NCI-H524 (cell line): ENCODE measurements around the gene SCFD2.
"Not testable (repeated sequence)": the region's sequence is repeated elsewhere in the genome, so short reads cannot be mapped to it uniquely, and the experiment has no call there.

Experiments used
- DNase-seq, 2 experiments: peaks; one replicate each; lab custom pipeline; 2025; lab: John Stamatoyannopoulos, UW

Gene SCFD2

GRCh38 chr4:53139256-53139655, 226.6 kb downstream of the SCFD2 start:
- DNase-seq = not testable (repeated sequence)

DNA sequence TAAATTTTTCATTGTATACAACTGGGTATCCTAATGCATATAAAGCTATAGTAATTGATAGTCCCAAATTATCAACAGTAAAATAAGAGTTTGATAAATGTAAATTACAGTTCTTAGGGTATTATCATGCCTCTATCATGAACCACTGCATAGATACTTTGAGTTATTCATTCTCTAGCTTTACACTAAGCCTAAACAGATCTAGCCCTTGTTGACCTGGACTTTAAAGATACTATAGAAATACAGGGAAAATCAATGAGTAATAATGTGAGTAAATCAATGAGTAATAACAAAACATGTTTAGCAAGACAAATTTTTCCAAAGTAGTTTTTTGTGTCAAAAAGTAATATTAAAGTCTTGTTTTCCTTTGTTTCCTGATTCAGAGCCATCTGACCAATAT, 228.4 kb downstream of the SCFD2 start:
- no peak for DNase-seq

DNA sequence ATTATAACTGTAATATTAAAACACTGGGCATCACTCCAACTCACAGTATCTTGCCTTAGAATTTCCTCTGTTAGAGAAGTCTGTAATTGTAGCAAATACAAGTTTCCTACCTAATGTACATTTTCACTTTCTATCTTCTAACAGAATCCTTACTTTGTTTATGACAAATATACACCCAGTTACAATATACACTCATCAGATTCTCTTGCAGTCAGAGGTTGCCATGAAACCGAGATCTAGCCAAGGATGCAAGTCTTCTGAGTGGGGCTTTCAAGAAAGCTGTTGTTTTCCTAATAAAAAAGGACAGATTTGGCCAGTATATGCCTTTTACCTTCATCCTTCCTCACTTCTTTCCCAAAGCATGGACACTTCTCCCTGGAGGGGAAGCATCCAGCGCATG, 228.9 kb downstream of the SCFD2 start:
- DNase-seq = no peak

- peak in 1 of 2 experiments; percentile 5 for DNase-seq
Measured at GRCh38 chr4:53132132-53132891, 233.5 kb downstream of the SCFD2 start.

DNA sequence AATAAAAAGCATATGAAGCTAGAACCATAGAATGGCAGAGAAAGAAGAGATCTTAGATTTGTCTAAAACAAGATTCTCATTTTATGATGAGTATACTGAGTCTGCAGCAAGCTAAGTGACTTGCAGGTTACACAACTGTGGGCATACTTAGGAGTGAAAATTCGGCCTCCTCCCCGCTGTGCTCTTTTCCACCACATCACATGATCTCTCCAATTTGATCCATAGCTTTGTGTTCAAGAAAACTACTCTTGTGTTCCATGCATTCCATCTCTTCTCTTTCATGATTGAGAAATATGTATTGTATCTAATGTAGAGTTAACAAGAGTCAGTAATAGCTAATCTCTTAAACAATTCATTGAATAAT, 234.3 kb downstream of the SCFD2 start:
- no peak for DNase-seq

GRCh38 chr4:53130896-53131561, 234.8 kb downstream of the SCFD2 start:
- DNase-seq = no peak

DNA sequence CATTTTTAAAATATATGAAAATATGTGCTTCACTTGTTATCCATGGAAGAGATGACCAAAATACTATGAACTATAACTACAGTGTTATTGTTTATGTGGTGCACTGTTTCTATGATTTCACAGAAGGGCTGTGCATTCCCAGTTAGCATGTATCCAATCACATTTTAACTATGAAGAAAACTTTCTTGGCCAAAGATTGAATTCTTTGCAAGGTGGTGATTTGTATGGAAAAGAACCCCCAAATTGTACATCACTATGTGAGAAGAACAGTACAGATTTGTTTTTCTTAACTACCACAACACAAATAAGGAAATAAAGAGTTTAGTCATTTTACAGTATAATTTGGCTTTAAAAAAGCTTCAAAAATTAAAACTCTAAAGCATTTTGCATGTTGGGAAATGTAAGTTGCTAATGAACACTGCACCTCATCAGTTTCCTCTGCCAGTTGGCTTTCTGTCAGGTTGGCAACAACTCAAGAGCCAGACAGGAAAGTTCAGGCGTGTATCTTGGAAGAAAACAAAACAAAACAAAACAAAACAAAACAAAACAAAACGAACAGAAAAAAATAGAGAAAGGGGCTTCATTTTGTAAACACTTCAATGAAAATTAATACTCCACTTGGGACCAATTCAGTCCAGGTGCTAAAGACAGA, 237.0 kb downstream of the SCFD2 start:
- no peak for DNase-seq

DNA sequence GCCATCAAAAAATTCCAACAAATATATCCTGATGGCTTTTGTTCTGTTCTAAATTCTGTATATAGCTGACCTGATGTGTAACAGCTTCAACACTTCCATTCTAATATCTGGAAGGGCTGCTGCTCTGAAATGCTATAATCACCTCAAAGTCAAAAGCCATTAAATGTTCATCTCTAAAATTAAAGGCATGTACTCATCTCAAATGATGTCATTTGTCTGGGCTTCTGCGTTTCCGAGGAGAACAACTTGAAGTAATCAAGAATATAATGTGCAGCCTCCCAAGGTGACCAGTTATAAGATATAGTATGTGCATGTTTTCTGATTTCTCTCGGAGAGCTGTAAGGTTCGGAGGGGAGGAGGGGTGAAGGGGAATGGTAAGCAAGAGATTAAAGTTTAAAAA, 237.6 kb downstream of the SCFD2 start:
- no peak for DNase-seq

DNA sequence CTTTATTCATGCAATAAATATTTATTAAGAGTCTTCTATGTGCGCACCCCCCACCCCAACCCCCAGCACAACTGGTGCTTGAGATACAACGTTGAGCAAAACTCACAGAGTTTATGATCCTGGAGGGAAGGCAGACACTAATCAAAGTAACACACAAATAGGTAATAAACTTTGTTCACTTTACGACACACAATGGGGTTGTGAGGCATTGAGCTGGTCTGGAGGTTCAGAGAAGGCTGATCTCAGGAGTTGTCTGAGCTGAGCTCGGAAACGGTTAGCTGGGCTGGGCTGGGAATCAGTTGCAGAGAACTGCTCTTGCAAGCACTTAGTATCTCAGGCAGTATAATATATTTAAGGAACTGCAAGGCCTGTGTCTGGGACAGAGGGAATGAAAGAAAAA, 238.5 kb downstream of the SCFD2 start:
- no peak for DNase-seq

DNA sequence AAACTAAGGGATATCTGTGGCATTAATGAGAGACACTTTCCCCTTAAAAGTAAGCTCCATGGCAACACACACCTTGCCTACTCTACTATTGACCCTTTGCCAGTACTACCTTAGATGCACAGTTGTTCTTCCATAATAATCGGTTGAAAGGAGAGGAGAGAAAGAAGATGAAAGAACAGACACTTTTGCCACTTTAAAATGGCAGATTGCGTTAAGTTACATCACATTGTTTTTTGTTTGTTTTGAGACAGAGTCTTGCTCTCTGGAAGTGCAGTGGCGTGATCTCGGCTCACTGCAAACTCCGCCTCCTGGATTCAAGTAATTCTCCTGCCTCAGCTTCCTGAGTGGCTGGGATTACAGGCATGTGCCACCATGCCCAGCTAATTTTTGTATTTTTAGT, 239.8 kb downstream of the SCFD2 start:
- DNase-seq = no peak

DNA sequence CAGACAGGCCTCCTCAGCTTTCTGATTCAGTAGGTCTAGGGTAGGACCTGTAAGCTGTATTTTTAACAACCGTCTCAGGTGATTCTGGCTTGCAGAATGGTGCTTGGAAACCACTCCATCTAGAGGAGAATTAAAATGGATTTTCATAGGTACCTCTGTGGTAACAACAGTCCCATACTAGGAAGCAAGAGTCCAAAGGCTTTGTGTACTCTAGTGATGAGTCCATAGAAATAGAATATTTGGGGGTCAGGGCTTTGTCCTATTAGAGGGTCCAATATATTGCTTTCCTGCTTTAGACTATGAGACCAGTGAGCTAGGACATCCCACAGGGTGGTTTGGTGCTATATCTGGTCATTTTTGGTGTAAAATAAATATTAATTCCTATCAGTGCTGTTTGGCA, 242.0 kb downstream of the SCFD2 start:
- no peak for DNase-seq

DNA sequence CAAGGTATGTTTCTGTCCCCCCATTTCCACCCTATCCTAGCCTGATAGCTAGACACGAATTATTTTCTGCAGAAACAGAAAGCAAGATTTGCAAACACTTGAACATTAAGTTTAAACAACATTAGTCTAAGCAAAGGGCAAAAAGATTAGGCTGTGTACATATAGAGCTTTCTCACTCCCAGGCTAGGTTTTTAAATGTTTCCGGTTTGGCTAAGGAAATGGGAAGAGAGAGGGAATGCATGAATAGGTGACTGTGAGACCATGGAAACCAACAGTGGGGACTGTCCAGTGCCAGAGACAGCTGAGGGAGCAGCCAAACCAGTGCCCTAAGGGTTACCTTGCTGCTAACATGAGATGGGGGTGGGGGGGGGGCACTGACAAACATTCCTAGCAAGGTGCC, 242.7 kb downstream of the SCFD2 start:
- no peak for DNase-seq

GRCh38 chr4:53122280-53123116, 243.4 kb downstream of the SCFD2 start:
- DNase-seq = no peak

DNA sequence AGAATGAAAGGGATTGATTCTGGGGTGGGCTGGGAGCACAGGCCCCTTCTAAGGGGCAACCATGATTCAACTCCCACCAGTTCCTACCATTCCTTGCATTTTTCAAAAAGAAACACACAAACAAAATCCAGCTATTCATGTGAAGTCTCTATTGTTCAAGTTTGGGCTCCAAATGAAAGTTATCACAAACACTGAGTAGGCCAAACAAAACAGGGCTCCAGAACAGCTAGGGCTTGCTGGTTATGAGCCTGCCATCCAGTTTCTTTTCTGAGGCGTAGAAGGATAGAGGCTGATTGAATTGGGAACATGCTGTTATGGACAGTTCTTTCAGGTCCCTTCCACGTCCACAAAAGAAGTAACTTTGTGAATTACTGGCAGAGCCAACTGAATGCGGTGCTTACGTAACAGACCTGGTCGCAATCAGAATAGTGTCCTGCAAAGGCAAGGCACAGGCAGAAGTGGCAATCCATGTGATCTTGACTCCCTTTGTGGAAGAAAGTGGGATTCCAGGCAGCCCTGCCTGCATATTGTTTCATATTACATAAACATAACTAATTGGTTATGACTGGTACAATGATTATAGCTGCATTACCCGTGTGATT, 244.5 kb downstream of the SCFD2 start:
- no peak for DNase-seq

DNA sequence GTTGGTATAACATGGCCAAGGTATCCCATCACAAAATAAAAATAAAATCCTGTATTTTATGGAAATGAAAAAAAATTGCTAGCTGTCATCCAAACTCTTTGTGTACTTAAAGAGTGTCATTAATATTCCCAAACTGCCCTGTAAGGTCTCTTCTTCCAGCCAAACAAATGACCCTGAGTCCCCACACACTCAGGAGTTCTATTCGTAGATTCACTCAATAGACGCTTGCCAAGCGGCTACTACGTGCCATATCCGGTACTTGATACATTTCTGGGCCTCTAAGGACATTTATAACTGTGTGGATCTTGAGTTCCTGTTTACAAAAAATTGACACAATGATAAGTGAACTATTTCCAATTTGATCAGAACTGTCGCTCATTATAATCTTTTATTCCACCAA, 245.1 kb downstream of the SCFD2 start:
- no peak for DNase-seq

DNA sequence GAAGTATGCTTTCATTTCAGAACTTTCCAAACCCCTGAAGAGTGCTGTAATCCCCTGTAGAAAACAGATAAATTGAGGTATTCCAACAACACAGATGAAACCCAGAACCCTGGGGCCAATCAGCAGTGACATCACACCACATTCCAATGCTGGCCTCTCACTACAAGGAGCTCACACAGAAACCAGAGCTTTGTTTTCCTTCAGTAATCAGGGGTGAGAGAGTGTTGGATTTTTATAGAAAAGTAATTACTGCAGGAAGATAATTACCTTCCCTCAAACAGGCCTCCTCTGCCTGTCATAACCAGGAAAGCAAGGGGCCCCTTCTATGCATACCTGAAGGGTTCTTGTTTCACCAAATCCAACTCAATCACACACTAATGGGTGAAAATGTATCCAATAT, 246.2 kb downstream of the SCFD2 start:
- no peak for DNase-seq

DNA sequence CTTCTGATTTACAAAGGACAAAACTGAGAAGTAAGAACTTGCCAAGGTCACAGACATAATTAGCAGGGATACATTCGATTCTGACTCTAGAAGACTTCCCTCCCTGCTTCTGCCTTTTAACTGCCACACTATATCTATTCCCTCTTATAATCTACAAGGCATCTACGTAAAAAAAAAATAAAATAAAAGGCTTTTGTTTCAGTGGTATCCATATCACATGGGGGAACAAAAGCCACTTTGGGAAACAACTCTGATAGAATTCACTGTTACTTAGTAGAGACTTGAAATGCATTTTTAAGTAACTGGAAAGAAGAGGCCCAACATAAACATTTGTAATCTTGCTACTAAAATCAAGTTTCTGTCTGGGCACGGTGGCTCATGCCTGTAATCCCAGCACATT, 247.2 kb downstream of the SCFD2 start:
- no peak for DNase-seq

- no peak for DNase-seq
Measured at GRCh38 chr4:53116954-53117353, 248.9 kb downstream of the SCFD2 start.

GRCh38 chr4:53113431-53114225, 252.2 kb downstream of the SCFD2 start:
- no peak for DNase-seq

GRCh38 chr4:53105313-53105712, 260.5 kb downstream of the SCFD2 start:
- no peak for DNase-seq

DNA sequence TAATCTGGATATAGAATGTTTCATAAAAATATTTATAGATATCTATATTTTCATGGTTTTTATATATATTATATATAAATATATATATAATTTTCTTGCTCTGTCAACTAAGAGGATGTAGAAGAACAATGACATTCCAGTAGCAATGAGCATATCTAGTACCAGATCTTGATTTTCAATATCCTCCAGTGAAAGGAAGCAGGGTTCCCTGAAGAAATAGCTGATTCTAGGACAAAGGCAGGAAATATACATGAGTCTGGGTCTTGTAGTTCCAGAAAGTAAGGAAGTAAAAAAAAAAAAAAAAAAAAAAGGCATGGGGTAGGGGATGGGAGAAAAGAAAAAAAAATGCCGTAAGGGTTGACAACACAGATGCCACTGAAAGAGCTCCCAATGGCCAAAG, 262.4 kb downstream of the SCFD2 start:
- DNase-seq = no peak
